IPS-11a (cell line): ENCODE measurements around the gene OGT.

Source experiments
- H3K4me3 ChIP-seq: one replicate; pipeline ENCODE4 v1.5.1; 2013; ENCODE audit warnings: low read depth, low read length, control low read depth

Gene OGT

GRCh38 chrX:71621603-71622002, 88.7 kb downstream of the OGT start:
- no peak overlapping the region for H3K4me3 ChIP-seq

GRCh38 chrX:71622032-71622575, 89.2 kb downstream of the OGT start:
- H3K4me3 ChIP-seq, result no peak overlapping the region

GRCh38 chrX:71622576-71623450, 89.9 kb downstream of the OGT start:
- H3K4me3 ChIP-seq, result no peak overlapping the region

- H3K4me3 ChIP-seq, result no peak overlapping the region
These were observed 90.8 kb downstream of the OGT start for GRCh38 chrX:71623714-71624113.

GRCh38 chrX:71625471-71625870, 92.6 kb downstream of the OGT start:
- H3K4me3 ChIP-seq, result no peak overlapping the region
